Skeletal muscle satellite cell (primary cell): ENCODE results near the gene MRPL1. TPM values are rescaled to one million over a fixed set of nuclear protein-coding genes. Genes with fewer than 3 reads are reported as not detected.

Experiments used
- H3K27me3 ChIP-seq: 2 replicates; pipeline ENCODE4 v1.7.0; 2013; ENCODE audit warnings: low read length; ENCODE audit not compliant: control insufficient read depth, insufficient read depth
- H3K36me3 ChIP-seq: 2 replicates; pipeline ENCODE4 v1.7.0; 2013; ENCODE audit warnings: mild to moderate bottlenecking, control low read depth, low read length; ENCODE audit not compliant: insufficient read depth
- H3K4me1 ChIP-seq: 2 replicates; pipeline ENCODE4 v1.7.0; 2013; ENCODE audit warnings: low read length; ENCODE audit not compliant: control insufficient read depth, insufficient read depth
- H3K4me2 ChIP-seq: 2 replicates; pipeline ENCODE4 v1.7.0; 2013; ENCODE audit warnings: mild to moderate bottlenecking, low read length
- H3K4me3 ChIP-seq: 2 replicates; pipeline ENCODE4 v1.7.0; 2013; ENCODE audit warnings: low read length
- H3K9ac ChIP-seq: 2 replicates; pipeline ENCODE4 v1.7.0; 2013; ENCODE audit warnings: mild to moderate bottlenecking, low read depth, low read length, moderate library complexity
- H3K9me3 ChIP-seq: replicated peaks from 2 replicates; pipeline ENCODE4 v1.7.0; 2013; ENCODE audit warnings: mild to moderate bottlenecking, control low read depth, low read length
- total RNA-seq: library from RNA; depleted of rRNA; stranded (reverse); fragments of >200 nt; gene quantifications from 2 replicates; pipeline ENCODE4 v1.2.3, GENCODE V29; 2012; rRNA removed

Gene MRPL1
- 46.5 and 48.9 TPM in 2 replicates for total RNA-seq

DNA sequence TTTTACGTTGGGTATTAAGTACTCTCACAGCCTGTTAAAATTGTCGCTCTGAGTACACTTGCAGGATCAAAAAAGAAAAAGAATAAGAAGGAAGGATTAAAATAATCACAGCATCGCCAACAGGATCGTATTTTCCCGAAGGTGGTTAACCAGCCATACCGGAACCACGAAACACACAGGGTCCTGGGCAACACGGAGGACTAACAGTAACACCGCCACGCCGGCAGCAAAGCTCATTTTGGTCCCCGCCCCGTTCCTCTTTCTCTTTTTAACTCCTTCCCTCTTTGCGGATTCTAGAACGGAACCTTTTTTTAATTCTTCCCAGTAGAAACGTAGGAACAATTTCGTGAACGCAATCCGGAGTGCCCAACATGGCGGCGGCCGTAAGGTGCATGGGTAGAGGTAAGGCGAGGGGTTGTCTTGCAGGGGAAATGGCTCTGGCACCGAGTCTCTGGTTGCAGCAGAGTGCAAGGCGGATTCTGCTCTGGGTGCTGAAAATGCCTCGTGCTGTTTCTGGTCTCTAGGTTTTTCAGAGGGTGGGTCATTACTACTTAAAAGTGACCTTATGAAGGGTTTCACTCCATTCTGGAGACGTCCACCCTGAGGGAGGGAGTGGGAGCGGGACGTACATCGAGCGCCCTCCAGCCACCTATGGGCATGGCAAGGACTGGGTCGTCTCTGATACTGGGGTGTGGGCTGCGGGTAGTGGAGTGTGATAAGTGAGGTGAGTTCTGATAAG, at the start of gene MRPL1:
Gene MRPL1, plus strand, starts transcription at position 353 of the 739 bp plus-strand sequence. Its CDS starts 19 bp downstream, at position 372.
- Histone ChIP-seq H3K36me3 (no peaks in the 10 kb centered on the region), H3K4me3 (peak within 1 kb of the TSS; percentile 80), H3K27me3 (no peaks in the 10 kb centered on the region), H3K9me3 (no peaks in the 10 kb centered on the region), H3K4me1 (peaks cover 15% of the 10 kb centered on the region), H3K9ac (peak within 1 kb of the TSS; percentile 96), H3K4me2 (peak within 1 kb of the TSS; percentile 86)

DNA sequence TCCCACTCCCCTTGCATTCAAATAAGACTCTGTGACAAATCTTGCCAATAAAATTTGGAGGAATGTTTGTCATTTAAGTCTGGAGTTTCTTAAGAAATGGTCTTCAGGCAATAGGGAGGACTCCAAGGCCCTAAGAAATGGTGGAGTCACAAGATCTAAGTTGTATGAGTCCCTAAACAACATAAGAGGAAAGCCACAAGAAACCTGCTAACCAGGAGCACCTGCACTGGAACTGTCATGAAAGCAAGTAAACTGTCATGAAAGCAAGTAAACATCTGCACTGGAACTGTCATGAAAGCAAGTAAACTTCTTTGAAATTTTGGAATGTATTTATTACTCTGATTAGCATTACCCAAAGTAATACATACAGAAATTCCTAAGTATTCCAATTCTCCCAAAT, 47.0 kb upstream of the MRPL1 start:
- H3K9me3 ChIP-seq, result no peaks in the 10 kb centered on the region
- no peak overlapping the region for H3K4me3 ChIP-seq
- no peak overlapping the region for H3K9ac ChIP-seq
- H3K27me3 ChIP-seq, result no peaks in the 10 kb centered on the region
- peaks cover 7% of the 10 kb centered on the region for H3K4me1 ChIP-seq
- no peak overlapping the region for H3K4me2 ChIP-seq
- H3K36me3 ChIP-seq, result no peaks in the 10 kb centered on the region

DNA sequence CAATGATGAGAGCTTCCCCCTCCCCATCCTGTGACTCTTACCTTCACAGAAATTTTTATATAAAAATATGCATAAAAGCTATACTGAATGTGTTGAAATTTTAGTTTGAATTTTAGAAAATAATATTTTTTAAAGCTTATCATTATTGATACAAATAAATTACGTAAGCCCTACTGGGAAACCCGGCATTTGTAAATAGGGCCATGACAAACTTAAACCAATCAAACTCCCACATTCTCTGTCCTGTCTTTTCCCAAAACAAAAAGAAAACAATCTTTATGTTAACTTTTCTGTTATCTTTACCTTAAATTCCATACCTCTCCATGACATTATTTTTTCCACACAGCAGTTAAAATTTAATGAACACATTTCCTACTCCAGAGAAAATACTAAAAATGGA, 46.1 kb upstream of the MRPL1 start:
- no peaks in the 10 kb centered on the region for H3K27me3 ChIP-seq
- H3K9me3 ChIP-seq, result no peaks in the 10 kb centered on the region
- H3K4me3 ChIP-seq, result no peak overlapping the region
- H3K9ac ChIP-seq, result no peak overlapping the region
- H3K4me1 ChIP-seq, result peaks cover 14% of the 10 kb centered on the region
- H3K36me3 ChIP-seq, result no peaks in the 10 kb centered on the region
- H3K4me2 ChIP-seq, result no peak overlapping the region

DNA sequence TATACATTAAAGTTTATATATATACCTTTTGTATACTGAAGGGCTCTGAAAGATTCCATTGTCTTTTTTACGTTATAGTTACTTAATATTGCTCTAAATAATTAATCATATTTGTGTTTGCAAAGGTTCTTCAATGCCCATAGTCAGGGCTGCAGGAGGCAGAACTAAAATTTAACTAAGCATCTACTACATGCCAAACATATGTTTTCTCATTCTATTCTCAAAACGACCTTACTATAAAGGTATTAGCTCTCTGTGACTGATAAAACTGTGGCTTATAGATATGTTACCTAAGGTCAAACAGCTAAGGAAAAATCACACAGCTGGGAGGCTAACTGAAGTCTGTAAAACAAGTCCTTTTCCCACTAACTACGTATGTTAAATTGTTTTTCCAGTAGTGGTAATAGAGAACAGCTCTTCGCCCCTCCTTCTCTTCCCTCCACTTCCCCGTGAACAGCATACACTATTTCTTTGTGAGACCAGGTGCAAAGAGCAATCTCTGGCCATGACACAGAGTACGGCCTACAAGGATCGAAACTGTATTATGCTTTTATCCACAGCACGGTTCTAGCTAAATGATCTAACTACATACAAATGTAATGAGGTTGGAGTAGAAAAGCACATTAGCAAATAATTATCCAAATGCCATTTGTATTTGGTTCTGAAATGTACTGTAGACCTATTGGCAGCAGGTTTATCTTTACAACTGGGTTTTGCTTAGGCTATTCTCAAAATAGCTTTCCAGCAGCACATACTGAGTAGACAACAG, 45.1 kb upstream of the MRPL1 start:
- peak overlapping the region; percentile 98 for H3K4me3 ChIP-seq
- peak overlapping the region; percentile 91 for H3K9ac ChIP-seq
- H3K36me3 ChIP-seq, result no peaks in the 10 kb centered on the region
- peak overlapping the region; percentile 93 for H3K4me2 ChIP-seq
- H3K9me3 ChIP-seq, result no peaks in the 10 kb centered on the region
- H3K4me1 ChIP-seq, result peaks cover 14% of the 10 kb centered on the region
- no peaks in the 10 kb centered on the region for H3K27me3 ChIP-seq

DNA sequence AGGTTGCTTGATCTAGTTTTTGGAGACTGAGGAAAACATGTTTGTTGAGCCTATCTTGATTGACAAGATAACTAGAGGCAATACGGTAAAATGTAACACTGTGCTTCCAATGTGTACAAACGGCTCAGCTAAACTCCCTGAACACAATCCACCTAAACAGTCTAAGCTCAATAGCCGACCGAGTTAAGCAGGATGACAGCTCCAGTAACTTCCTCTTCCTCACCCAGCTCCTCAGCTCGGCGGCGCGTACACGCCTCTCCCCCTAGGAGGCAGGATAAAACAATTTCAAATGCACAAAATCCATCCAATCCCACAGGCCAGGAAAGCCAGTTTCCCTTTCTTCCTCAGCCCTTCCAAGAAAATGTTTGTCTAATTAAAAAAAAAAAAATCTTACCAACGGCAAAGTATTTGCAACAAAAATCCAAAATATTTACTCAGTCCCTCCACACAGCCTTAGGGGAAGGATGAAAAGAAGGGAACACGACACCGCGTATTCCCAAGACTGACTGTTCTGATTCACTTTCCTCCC, 44.5 kb upstream of the MRPL1 start:
- no peaks in the 10 kb centered on the region for H3K9me3 ChIP-seq
- H3K9ac ChIP-seq, result peak overlapping the region; percentile 91
- H3K36me3 ChIP-seq, result no peaks in the 10 kb centered on the region
- H3K4me1 ChIP-seq, result peaks cover 14% of the 10 kb centered on the region
- H3K4me2 ChIP-seq, result peak overlapping the region; percentile 93
- no peaks in the 10 kb centered on the region for H3K27me3 ChIP-seq
- H3K4me3 ChIP-seq, result peak overlapping the region; percentile 98

GRCh38 chr4:77818602-77819403, 43.8 kb upstream of the MRPL1 start, which contains the start of gene CNOT6L:
CNOT6L (minus strand) TSS chr4:77819368; CDS start chr4:77819308, 60 bp downstream.
- peaks cover 14% of the 10 kb centered on the region for H3K4me1 ChIP-seq
- peak within 1 kb of the TSS; percentile 95 for H3K4me2 ChIP-seq
- H3K4me3 ChIP-seq, result peak within 1 kb of the TSS; percentile 98
- no peaks in the 10 kb centered on the region for H3K27me3 ChIP-seq
- no peaks in the 10 kb centered on the region for H3K36me3 ChIP-seq
- no peaks in the 10 kb centered on the region for H3K9me3 ChIP-seq
- peak within 1 kb of the TSS; percentile 91 for H3K9ac ChIP-seq

GRCh38 chr4:77819404-77819842, 43.2 kb upstream of the MRPL1 start:
- Histone ChIP-seq H3K4me1 (peaks cover 14% of the 10 kb centered on the region), H3K9ac (peak overlapping the region; percentile 91), H3K4me3 (peak overlapping the region; percentile 98), H3K36me3 (no peaks in the 10 kb centered on the region), H3K9me3 (no peaks in the 10 kb centered on the region), H3K27me3 (no peaks in the 10 kb centered on the region), H3K4me2 (peak overlapping the region; percentile 95)

DNA sequence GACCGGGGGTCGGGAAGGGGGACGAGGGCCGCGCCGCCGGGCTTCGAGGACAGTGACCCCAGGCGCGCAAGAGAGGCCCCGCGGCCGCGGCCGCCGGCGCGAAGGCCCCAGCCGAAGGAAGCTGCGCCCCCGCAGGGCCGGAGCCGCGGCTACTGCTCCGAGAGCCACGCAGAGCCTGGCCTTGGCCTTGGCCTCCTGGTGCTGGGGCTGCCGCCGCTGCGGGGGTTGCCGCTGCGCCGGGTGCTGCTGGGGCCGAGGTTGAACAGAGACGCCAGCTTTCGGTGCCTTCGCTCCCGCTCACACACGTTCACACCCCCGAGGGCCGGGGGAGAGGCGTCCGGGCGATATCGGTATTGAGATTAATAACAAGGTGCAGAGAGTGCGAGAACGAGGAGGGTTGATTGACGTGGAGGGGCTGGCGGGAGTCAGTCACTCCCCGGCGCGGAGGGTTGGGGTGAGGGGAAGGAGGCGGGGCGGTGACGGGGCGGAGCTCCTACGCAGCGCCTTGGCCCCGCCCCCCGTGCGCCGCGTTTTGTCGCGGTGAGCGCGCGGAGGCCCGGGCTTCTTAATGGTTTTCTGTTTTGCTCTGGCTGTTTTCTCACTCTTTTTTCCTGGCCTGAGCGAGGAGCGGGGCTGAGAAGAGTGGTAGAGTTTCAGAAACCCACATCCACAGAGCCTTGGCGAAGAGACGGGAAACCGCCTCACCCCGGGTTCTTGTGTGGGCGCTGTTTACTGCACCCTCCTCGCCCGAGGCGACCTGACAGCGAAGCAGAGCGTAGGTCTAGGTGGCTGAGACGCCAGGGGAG, 42.6 kb upstream of the MRPL1 start:
- H3K9ac ChIP-seq, result peak overlapping the region; percentile 91
- peaks cover 14% of the 10 kb centered on the region for H3K4me1 ChIP-seq
- H3K36me3 ChIP-seq, result no peaks in the 10 kb centered on the region
- peak overlapping the region; percentile 98 for H3K4me3 ChIP-seq
- H3K4me2 ChIP-seq, result peak overlapping the region; percentile 95
- no peaks in the 10 kb centered on the region for H3K27me3 ChIP-seq
- H3K9me3 ChIP-seq, result no peaks in the 10 kb centered on the region

- Histone ChIP-seq H3K27me3 (peaks cover 6% of the 10 kb centered on the region), H3K4me2 (peak overlapping the region; percentile 95), H3K9ac (peak overlapping the region; percentile 91), H3K4me1 (peaks cover 14% of the 10 kb centered on the region), H3K9me3 (no peaks in the 10 kb centered on the region), H3K36me3 (no peaks in the 10 kb centered on the region), H3K4me3 (peak overlapping the region; percentile 98)
Measured at GRCh38 chr4:77820649-77821561, 41.7 kb upstream of the MRPL1 start.

- H3K27me3 ChIP-seq, result peaks cover 9% of the 10 kb centered on the region
- no peaks in the 10 kb centered on the region for H3K9me3 ChIP-seq
- no peak overlapping the region for H3K4me2 ChIP-seq
- no peak overlapping the region for H3K9ac ChIP-seq
- H3K4me3 ChIP-seq, result no peak overlapping the region
- H3K36me3 ChIP-seq, result no peaks in the 10 kb centered on the region
- peaks cover 14% of the 10 kb centered on the region for H3K4me1 ChIP-seq
Measured at GRCh38 chr4:77821775-77822174, 40.9 kb upstream of the MRPL1 start.
